Neutrophil (primary cell): ENCODE measurements around the gene C6orf141.

Source experiments
- H3K27ac ChIP-seq: fragments of 200-600 bp; sonication (generic); 2 replicates; pipeline ENCODE4 v1.5.1; 2016; ENCODE audit warnings: mild to moderate bottlenecking, moderate library complexity
- H3K27me3 ChIP-seq: fragments of 200-600 bp; sonication (generic); 2 replicates; pipeline ENCODE4 v1.6.0; 2016; ENCODE audit warnings: mild to moderate bottlenecking
- H3K36me3 ChIP-seq: fragments of 200-600 bp; sonication (generic); 2 replicates; pipeline ENCODE4 v1.5.1; 2017
- H3K4me1 ChIP-seq, 2 experiments: fragments of 200-600 bp in 1 of 2; sonication (generic) in 1 of 2; 1 replicate in 1 of 2; 2 replicates in 1 of 2; pipeline versions ENCODE4 v1.5.1 to v1.6.1; 2013 to 2016; ENCODE audit warnings: low read depth in 1 of 2, low read length in 1 of 2, mild to moderate bottlenecking in 1 of 2, moderate library complexity in 1 of 2; ENCODE audit not compliant: control insufficient read depth in 1 of 2, insufficient read depth in 1 of 2
- H3K4me3 ChIP-seq, 2 experiments: fragments of 200-600 bp in 1 of 2; sonication (generic) in 1 of 2; 1 replicate in 1 of 2; 2 replicates in 1 of 2; pipeline ENCODE4 v1.5.1; 2013 to 2016; ENCODE audit warnings: low read depth in 1 of 2, low read length in 1 of 2, mild to moderate bottlenecking in 1 of 2, moderate library complexity in 1 of 2
- H3K9me3 ChIP-seq: fragments of 200-600 bp; sonication (generic); 2 replicates; pipeline ENCODE4 v1.5.1; 2016
- CTCF ChIP-seq: fragments of 200-600 bp; sonication (generic); IDR thresholded peaks from 2 replicates; pipeline ENCODE4 v1.5.1; 2016; ENCODE audit warnings: antibody characterized with exemption

The C6orf141 gene

GRCh38 chr6:49514571-49515484 lies 35.6 kb upstream of the C6orf141 start:
- Histone ChIP-seq H3K4me1 (no peaks in the 10 kb centered on the region), H3K4me3 (no peak overlapping the region), H3K27me3 (peaks cover 24% of the 10 kb centered on the region), H3K27ac (no peak overlapping the region), H3K36me3 (no peaks in the 10 kb centered on the region), H3K9me3 (no peaks in the 10 kb centered on the region)
- no peak for TF ChIP-seq CTCF

GRCh38 chr6:49515485-49516146 lies 34.9 kb upstream of the C6orf141 start:
- Histone ChIP-seq H3K27ac (no peak overlapping the region), H3K4me1 (no peaks in the 10 kb centered on the region), H3K27me3 (peaks cover 24% of the 10 kb centered on the region), H3K36me3 (no peaks in the 10 kb centered on the region), H3K4me3 (no peak overlapping the region), H3K9me3 (no peaks in the 10 kb centered on the region)
- TF ChIP-seq CTCF, result no peak

- Histone ChIP-seq H3K27ac (no peak overlapping the region), H3K27me3 (peaks cover 24% of the 10 kb centered on the region), H3K4me1 (no peaks in the 10 kb centered on the region), H3K36me3 (no peaks in the 10 kb centered on the region), H3K4me3 (no peak overlapping the region), H3K9me3 (no peaks in the 10 kb centered on the region)
- no peak for TF ChIP-seq CTCF
Measured at GRCh38 chr6:49516147-49516505, 34.3 kb upstream of the C6orf141 start.

GRCh38 chr6:49517919-49518318 lies 32.5 kb upstream of the C6orf141 start:
- Histone ChIP-seq H3K4me3 (no peak overlapping the region), H3K27ac (no peak overlapping the region), H3K4me1 (no peaks in the 10 kb centered on the region), H3K36me3 (no peaks in the 10 kb centered on the region), H3K9me3 (no peaks in the 10 kb centered on the region), H3K27me3 (peaks cover 17% of the 10 kb centered on the region)
- TF ChIP-seq CTCF, result no peak

- no peak overlapping the region for H3K27ac ChIP-seq
- TF ChIP-seq CTCF, result no peak
- peaks cover 2% of the 10 kb centered on the region for H3K27me3 ChIP-seq
- H3K4me1 ChIP-seq, result no peaks in the 10 kb centered on the region
- H3K9me3 ChIP-seq, result no peaks in the 10 kb centered on the region
- H3K4me3 ChIP-seq, result no peak overlapping the region
- H3K36me3 ChIP-seq, result no peaks in the 10 kb centered on the region
Measured at GRCh38 chr6:49519660-49520059, 30.8 kb upstream of the C6orf141 start.
